ENCODE measurements around the gene SEMA3C.

Gene SEMA3C

GRCh38 chr7:80881351-80881900 is 37.4 kb downstream of the SEMA3C start:
- FAIRE-seq: no peak
- no peak for TF ChIP-seq SPI1 (IDR thresholded peaks at IDR 0.05; ENCODE audit: low read depth, low read length)
- TF ChIP-seq PAX5 (IDR thresholded peaks at IDR 0.05; ENCODE audit: insufficient read depth, low read length, severe bottlenecking): no peak
- TF ChIP-seq TAF1 (IDR thresholded peaks at IDR 0.05; ENCODE audit: low read depth, low read length): no peak
- no peak for TF ChIP-seq POU2F2 (IDR thresholded peaks at IDR 0.05; ENCODE audit: low read depth, low read length)
- no peak for DNase-seq (ENCODE audit: insufficient read length, low spot score)

- TF ChIP-seq POLR2A (IDR thresholded peaks at IDR 0.05; ENCODE audit: low read depth, low read length) (no peak), PAX5 (IDR thresholded peaks at IDR 0.05; ENCODE audit: insufficient read depth, low read length, severe bottlenecking) (no peak), TAF1 (IDR thresholded peaks at IDR 0.05; ENCODE audit: low read depth, low read length) (no peak), SPI1 (IDR thresholded peaks at IDR 0.05; ENCODE audit: low read depth, low read length) (no peak), POU2F2 (IDR thresholded peaks at IDR 0.05; ENCODE audit: low read depth, low read length) (no peak), POLR2AphosphoS5 (IDR thresholded peaks at IDR 0.05; ENCODE audit: low read depth, low read length) (no peak)
- DNase-seq (ENCODE audit: insufficient read length, low spot score): no peak
- FAIRE-seq: no peak
Observed at GRCh38 chr7:80879849-80880248, 39.0 kb downstream of the SEMA3C start.

GRCh38 chr7:80876894-80877414 is 41.9 kb downstream of the SEMA3C start:
- FAIRE-seq: no peak
- TF ChIP-seq TAF1 (IDR thresholded peaks at IDR 0.05; ENCODE audit: low read depth, low read length) (no peak), SPI1 (IDR thresholded peaks at IDR 0.05; ENCODE audit: low read depth, low read length) (no peak), POLR2A (IDR thresholded peaks at IDR 0.05; ENCODE audit: low read depth, low read length) (no peak), POLR2AphosphoS5 (IDR thresholded peaks at IDR 0.05; ENCODE audit: low read depth, low read length) (no peak)
- no peak for DNase-seq (ENCODE audit: insufficient read length, low spot score)

GRCh38 chr7:80875537-80876120 is 43.2 kb downstream of the SEMA3C start:
- DNase-seq (ENCODE audit: insufficient read length, low spot score) (no peak), FAIRE-seq (no peak)
- no peak for TF ChIP-seq POU2F2 (IDR thresholded peaks at IDR 0.05; ENCODE audit: low read depth, low read length)

GRCh38 chr7:80873140-80873539 is 45.7 kb downstream of the SEMA3C start:
- no peak for TF ChIP-seq POLR2AphosphoS5 (IDR thresholded peaks at IDR 0.05; ENCODE audit: low read depth, low read length)
- DNase-seq (ENCODE audit: insufficient read length, low spot score) (no peak), FAIRE-seq (no peak)

GRCh38 chr7:80871228-80871627 is 47.6 kb downstream of the SEMA3C start:
- TF ChIP-seq POLR2AphosphoS5 (IDR thresholded peaks at IDR 0.05; ENCODE audit: low read depth, low read length): no peak
- TF ChIP-seq POU2F2 (IDR thresholded peaks at IDR 0.05; ENCODE audit: low read depth, low read length): no peak
- TF ChIP-seq POLR2A (IDR thresholded peaks at IDR 0.05; ENCODE audit: low read depth, low read length): no peak
- no peak for TF ChIP-seq PAX5 (IDR thresholded peaks at IDR 0.05; ENCODE audit: insufficient read depth, low read length, severe bottlenecking)
- TF ChIP-seq SPI1 (IDR thresholded peaks at IDR 0.05; ENCODE audit: low read depth, low read length): no peak
- no peak for TF ChIP-seq TAF1 (IDR thresholded peaks at IDR 0.05; ENCODE audit: low read depth, low read length)
- DNase-seq (ENCODE audit: insufficient read length, low spot score) (no peak), FAIRE-seq (no peak)

GRCh38 chr7:80870813-80871212 is 48.0 kb downstream of the SEMA3C start:
- no peak for DNase-seq (ENCODE audit: insufficient read length, low spot score)

GRCh38 chr7:80869821-80870751 is 48.8 kb downstream of the SEMA3C start:
- FAIRE-seq (no peak), DNase-seq (ENCODE audit: insufficient read length, low spot score) (no peak)
- TF ChIP-seq POLR2A (IDR thresholded peaks at IDR 0.05; ENCODE audit: low read depth, low read length) (no peak), POLR2AphosphoS5 (IDR thresholded peaks at IDR 0.05; ENCODE audit: low read depth, low read length) (no peak), POU2F2 (IDR thresholded peaks at IDR 0.05; ENCODE audit: low read depth, low read length) (no peak), TAF1 (IDR thresholded peaks at IDR 0.05; ENCODE audit: low read depth, low read length) (no peak), PAX5 (IDR thresholded peaks at IDR 0.05; ENCODE audit: insufficient read depth, low read length, severe bottlenecking) (no peak), SPI1 (IDR thresholded peaks at IDR 0.05; ENCODE audit: low read depth, low read length) (no peak)

More at GRCh38 chr7:80870813-80871212, 48.0 kb downstream of the SEMA3C start:
- TF ChIP-seq SPI1 (IDR thresholded peaks at IDR 0.05; ENCODE audit: low read depth, low read length): no peak
- no peak for TF ChIP-seq POLR2A (IDR thresholded peaks at IDR 0.05; ENCODE audit: low read depth, low read length)
- no peak for TF ChIP-seq PAX5 (IDR thresholded peaks at IDR 0.05; ENCODE audit: insufficient read depth, low read length, severe bottlenecking)
- TF ChIP-seq TAF1 (IDR thresholded peaks at IDR 0.05; ENCODE audit: low read depth, low read length): no peak
- no peak for FAIRE-seq

- TF ChIP-seq POLR2AphosphoS5 (IDR thresholded peaks at IDR 0.05; ENCODE audit: low read depth, low read length): no peak
- no peak for TF ChIP-seq SPI1 (IDR thresholded peaks at IDR 0.05; ENCODE audit: low read depth, low read length)
- no peak for TF ChIP-seq POU2F2 (IDR thresholded peaks at IDR 0.05; ENCODE audit: low read depth, low read length)
- TF ChIP-seq TAF1 (IDR thresholded peaks at IDR 0.05; ENCODE audit: low read depth, low read length): no peak
- TF ChIP-seq PAX5 (IDR thresholded peaks at IDR 0.05; ENCODE audit: insufficient read depth, low read length, severe bottlenecking): no peak
- TF ChIP-seq POLR2A (IDR thresholded peaks at IDR 0.05; ENCODE audit: low read depth, low read length): no peak
- no peak for FAIRE-seq
Observed at GRCh38 chr7:80869106-80869784, 49.6 kb downstream of the SEMA3C start.

More at GRCh38 chr7:80869106-80869784, 49.6 kb downstream of the SEMA3C start:
- no peak for DNase-seq (ENCODE audit: insufficient read length, low spot score)
